ENCODE measurements around the gene ASGR2.
"Not testable (repeated sequence)": the region's sequence is repeated elsewhere in the genome, so short reads cannot be mapped to it uniquely, and the experiment has no call there.

The ASGR2 gene, protein sequence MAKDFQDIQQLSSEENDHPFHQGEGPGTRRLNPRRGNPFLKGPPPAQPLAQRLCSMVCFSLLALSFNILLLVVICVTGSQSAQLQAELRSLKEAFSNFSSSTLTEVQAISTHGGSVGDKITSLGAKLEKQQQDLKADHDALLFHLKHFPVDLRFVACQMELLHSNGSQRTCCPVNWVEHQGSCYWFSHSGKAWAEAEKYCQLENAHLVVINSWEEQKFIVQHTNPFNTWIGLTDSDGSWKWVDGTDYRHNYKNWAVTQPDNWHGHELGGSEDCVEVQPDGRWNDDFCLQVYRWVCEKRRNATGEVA

GRCh38 chr17:7114241-7114874 lies at the start of gene ASGR2:
ASGR2 (minus strand) TSS chr17:7114822; CDS start chr17:7114240, 582 bp downstream.
- in situ Hi-C loops (cut with MboI; ENCODE audit: low sequenced_read_pairs) = no loop called here

DNA sequence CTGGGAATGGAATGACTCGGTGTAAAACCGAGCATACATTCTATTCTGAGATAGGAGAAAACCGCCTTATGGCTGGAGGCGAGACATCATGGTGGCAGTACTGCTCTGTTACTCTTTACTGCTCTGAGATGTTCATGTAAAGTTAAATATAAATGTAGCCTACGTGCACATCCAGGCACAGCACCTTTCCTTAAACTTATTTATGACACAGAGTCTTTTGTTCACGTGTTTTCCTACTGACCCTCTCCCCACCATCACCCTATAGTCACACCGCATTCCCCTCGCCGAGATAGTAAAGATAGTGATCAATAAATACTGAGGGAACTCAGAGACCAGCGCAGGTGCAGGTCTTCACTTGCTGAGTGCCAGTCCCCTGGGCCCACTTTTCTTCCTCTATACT lies 44.9 kb upstream of the ASGR2 start:
- in situ Hi-C loops (cut with MboI; ENCODE audit: low sequenced_read_pairs) = not testable (repeated sequence)

- in situ Hi-C loops (cut with MboI; ENCODE audit: low sequenced_read_pairs) = not testable (repeated sequence)
These were observed 43.8 kb upstream of the ASGR2 start for GRCh38 chr17:7158424-7158823.

DNA sequence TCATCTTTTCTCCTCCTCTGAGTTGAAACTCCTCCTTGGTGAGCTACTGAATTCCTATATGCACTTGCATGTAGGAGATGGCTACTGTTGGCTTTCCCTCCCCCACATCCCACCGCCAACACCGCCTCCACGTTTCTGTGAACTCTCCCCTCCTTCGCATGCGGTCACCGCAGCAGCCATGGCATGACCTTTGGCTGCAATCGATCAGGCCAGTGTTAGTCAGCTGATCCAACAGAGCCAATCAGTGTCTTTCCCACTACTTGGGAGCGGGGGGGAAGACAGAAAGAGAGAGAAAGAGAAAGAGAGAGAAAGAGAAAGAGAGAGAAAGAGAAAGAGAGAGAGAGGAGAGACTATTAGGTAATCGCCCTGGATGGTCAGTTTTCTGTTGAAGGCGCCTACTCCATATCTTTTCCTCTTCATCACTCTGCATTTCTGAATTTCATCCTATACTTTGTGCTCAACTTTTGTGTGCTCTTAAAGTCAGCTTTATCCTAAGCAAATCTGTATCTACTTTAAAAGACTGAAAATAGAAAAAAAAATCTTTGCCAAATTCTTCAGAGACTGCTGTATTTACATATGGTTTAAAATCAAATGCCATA lies 41.8 kb upstream of the ASGR2 start:
- in situ Hi-C loops (cut with MboI; ENCODE audit: low sequenced_read_pairs) = no loop called here

- in situ Hi-C loops (cut with MboI; ENCODE audit: low sequenced_read_pairs) = no loop called here
These were observed 33.1 kb upstream of the ASGR2 start for GRCh38 chr17:7147772-7148171.

GRCh38 chr17:7146115-7146514 lies 31.5 kb upstream of the ASGR2 start:
- in situ Hi-C loops (cut with MboI; ENCODE audit: low sequenced_read_pairs) = no loop called here

GRCh38 chr17:7144213-7144612 lies 29.6 kb upstream of the ASGR2 start:
- in situ Hi-C loops (cut with MboI; ENCODE audit: low sequenced_read_pairs) = no loop called here

- in situ Hi-C loops (cut with MboI; ENCODE audit: low sequenced_read_pairs) = no loop called here
These were observed 27.2 kb upstream of the ASGR2 start for GRCh38 chr17:7141824-7142223.

DNA sequence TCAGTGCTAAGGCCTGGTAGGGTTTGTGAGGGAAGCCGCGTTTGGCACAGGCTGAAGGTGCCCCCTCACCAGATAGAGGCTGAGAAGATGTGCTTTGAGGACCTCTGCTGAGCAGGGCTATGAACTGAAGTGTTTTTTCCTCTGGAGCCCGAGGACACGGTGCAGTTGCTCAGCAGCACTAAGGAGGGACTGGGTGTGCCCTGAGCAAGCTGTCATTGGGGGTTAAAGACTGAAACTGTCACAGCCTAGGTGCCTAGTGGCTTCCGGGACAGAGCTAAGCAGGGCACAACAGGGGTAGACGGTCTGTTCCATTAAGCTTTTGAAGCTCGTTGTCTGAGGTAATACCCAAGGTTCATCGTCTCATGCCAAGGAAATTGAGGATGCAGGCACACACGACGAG lies 24.8 kb upstream of the ASGR2 start:
- in situ Hi-C loops (cut with MboI; ENCODE audit: low sequenced_read_pairs) = no loop called here

DNA sequence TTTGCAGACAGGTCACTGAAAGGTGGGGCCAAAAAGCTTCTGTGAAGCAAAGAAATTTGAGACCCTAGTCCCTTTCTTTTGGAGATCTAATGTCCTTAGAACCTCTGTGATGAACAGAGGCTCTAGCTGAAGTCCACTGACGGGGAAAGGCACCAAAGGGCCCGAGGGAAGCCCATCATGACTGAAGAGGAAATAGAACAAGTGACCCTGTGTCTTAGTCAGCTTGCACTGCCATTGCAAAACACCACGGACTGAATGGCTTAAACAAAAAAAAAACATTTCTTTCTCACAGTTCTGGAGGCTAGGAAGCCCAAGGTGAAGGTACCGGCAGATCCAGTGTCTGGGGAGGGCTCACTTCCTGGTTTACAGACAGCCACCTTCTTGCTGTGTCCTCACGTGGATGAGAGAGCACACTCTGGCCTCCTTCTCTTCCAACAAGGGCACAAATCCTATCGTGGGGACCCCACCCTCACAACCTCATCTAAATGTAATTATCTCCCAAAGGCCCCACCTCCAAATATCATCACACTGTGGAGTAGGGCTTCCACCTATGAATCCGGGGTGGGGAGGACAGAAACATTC lies 24.3 kb upstream of the ASGR2 start:
- in situ Hi-C loops (cut with MboI; ENCODE audit: low sequenced_read_pairs) = no loop called here

GRCh38 chr17:7137171-7137943 lies 22.7 kb upstream of the ASGR2 start:
- in situ Hi-C loops (cut with MboI; ENCODE audit: low sequenced_read_pairs) = no loop called here

DNA sequence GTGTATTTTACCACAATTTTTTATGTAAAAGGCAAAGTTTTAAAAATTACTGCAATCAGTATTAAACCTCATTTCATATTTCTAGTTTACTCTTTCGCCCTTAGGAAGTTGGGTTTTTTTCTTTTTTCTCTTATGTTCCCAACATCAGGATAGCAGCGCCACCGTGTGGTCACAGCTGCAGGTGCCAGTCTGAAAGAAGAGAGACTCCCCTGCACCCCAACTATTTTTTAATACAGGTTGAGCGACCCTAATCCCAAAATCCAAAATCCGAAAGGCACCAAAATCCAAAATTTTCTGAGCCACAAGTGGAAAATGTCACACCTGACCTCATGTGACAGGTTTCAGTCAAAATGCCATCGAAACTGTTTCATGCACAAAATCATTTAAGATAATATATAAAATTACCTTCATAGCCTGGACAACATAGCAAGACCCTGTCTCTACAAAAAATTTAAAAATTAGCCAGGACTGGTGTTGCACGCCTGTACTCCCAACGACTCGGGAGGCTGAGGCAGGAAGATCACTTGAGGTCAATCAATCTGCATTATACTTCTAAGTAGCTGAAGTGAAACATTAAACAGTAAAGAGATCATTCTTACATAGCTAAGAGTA lies 21.8 kb upstream of the ASGR2 start:
- in situ Hi-C loops (cut with MboI; ENCODE audit: low sequenced_read_pairs) = no loop called here

GRCh38 chr17:7133916-7134315 lies 19.3 kb upstream of the ASGR2 start:
- in situ Hi-C loops (cut with MboI; ENCODE audit: low sequenced_read_pairs) = no loop called here

GRCh38 chr17:7133424-7133823 lies 18.8 kb upstream of the ASGR2 start:
- in situ Hi-C loops (cut with MboI; ENCODE audit: low sequenced_read_pairs) = no loop called here

GRCh38 chr17:7132511-7133094 lies 18.0 kb upstream of the ASGR2 start:
- in situ Hi-C loops (cut with MboI; ENCODE audit: low sequenced_read_pairs) = no loop called here

DNA sequence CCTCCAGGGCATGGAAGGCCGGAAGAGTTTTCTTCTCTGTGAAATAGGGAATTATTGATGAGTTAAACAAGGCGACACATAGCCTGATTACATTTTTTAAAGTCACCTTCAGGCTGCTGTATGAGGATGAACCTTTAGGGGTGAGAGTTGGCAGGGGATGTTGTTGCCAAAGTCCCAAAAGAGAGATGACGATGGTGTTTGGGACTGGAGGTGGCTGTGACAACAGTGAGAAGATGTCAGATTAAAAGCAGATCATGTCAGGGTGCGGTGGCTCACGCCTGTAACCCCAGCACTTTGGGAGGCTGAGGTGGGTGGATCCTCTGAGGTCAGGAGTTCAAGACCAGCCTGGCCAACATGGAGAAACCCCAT lies 16.8 kb upstream of the ASGR2 start:
- in situ Hi-C loops (cut with MboI; ENCODE audit: low sequenced_read_pairs) = no loop called here

DNA sequence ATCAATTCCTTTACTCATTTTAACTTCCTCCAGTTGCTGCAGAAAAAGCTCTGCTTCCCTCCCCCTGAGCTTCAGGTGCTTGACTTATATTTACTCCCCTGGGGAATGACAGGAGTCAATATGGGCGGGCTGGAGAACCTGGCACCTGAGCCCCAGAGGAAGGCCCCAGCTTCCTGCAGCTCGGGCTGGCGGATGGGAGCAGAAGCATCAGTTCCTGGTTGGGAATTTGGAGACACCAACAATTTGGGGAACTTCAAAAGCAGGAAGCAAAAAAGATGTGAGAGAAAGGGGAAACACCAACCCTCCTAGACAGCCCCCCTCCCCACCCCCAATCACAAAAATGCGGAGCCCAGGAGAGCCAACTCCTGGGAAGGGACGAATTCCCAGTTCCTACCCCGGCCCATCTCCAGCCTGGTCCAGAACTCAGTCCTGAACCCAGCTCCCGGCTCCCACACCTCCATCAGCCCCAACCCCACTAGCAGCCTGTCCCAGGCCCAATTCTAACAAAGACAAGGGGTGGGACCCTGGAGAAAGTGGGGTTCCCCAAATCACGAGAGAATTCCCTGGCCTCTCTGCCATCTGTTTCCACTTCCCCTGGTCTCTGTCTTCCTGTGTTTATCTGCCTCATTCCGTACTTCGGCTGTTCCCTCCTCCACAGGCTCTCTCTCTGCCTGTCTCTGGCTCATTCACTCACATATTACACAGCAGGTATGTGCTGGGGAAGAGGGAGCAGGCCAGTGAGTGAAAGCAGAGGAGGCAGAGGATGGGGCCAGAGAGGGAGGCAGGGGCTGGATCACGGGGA lies 16.2 kb upstream of the ASGR2 start:
- in situ Hi-C loops (cut with MboI; ENCODE audit: low sequenced_read_pairs) = no loop called here

- in situ Hi-C loops (cut with MboI; ENCODE audit: low sequenced_read_pairs) = no loop called here
These were observed 14.7 kb upstream of the ASGR2 start for GRCh38 chr17:7129311-7129710.

DNA sequence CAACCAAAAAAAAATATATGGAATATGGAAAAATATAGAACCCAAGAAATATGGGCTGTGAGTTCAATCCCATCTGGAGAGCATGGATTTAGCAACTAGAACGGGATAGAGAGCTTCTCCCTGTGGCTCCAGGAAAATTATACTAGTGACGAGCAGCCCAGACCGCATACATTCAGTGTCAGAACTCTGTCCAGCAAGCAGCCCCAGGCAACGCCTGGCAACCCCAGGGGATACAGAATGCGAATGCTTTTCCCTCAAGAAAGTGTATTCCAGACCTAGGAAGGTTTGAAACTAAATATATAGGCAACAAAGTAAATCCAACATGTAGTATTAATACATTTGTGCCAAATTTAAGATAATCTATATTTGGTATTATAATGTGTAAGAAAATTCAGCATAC lies 13.5 kb upstream of the ASGR2 start:
- in situ Hi-C loops (cut with MboI; ENCODE audit: low sequenced_read_pairs) = no loop called here

- in situ Hi-C loops (cut with MboI; ENCODE audit: low sequenced_read_pairs) = not testable (repeated sequence)
These were observed 12.9 kb upstream of the ASGR2 start for GRCh38 chr17:7127501-7127900.
